Glomerular endothelial cell (primary cell): ENCODE results near the gene APCDD1L. TPM values are rescaled to one million over a fixed set of nuclear protein-coding genes. Genes with fewer than 3 reads are reported as not detected.
"Not testable (repeated sequence)": the region's sequence is repeated elsewhere in the genome, so short reads cannot be mapped to it uniquely, and the experiment has no call there.

Experiments used
- DNase-seq: peaks from one replicate; pipeline ENCODE4 v3.0.0-alpha.2; 2011; ENCODE audit warnings: low read depth, low spot score; ENCODE audit errors: extremely low read depth
- total RNA-seq: library from RNA; depleted of rRNA; stranded (reverse); fragments of >200 nt; gene quantifications from 2 replicates; pipeline ENCODE4 v1.2.3, GENCODE V29; 2015

The APCDD1L gene
- total RNA-seq, 1 donor from 2014 or later: 4.2 TPM

DNA sequence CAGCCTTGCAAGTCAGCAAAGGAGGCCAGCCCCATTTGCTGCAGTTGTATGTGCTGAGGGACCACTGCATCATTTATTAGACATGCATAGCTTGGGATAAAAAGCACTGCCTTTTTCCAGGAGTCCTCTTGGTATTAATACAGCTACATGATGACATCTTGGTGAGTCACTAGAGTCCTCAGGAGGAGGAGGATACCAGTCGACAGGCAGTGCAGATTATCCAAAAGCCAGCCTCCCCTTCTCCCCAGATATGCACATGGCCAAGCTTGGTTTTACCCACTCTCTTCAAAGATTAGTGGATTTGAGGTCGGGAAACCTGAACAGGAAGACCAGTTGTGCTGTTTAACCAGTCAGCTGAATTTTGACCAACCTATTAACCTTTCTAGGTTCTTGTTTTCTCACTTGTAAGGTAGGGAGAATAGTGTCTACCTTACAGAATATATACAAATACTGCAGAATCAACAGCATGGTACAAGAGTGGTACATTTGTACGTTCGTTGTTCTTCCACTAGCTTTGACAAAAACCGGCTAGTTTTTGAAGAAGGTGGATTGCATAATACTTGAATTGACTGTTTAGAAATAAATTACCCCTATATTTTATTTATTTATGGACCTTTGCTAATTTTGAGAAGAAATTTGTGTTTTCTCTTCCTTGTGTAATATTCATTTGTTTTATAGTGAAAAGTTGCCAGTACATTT, 94.3 kb downstream of the APCDD1L start:
- no peak for DNase-seq

DNA sequence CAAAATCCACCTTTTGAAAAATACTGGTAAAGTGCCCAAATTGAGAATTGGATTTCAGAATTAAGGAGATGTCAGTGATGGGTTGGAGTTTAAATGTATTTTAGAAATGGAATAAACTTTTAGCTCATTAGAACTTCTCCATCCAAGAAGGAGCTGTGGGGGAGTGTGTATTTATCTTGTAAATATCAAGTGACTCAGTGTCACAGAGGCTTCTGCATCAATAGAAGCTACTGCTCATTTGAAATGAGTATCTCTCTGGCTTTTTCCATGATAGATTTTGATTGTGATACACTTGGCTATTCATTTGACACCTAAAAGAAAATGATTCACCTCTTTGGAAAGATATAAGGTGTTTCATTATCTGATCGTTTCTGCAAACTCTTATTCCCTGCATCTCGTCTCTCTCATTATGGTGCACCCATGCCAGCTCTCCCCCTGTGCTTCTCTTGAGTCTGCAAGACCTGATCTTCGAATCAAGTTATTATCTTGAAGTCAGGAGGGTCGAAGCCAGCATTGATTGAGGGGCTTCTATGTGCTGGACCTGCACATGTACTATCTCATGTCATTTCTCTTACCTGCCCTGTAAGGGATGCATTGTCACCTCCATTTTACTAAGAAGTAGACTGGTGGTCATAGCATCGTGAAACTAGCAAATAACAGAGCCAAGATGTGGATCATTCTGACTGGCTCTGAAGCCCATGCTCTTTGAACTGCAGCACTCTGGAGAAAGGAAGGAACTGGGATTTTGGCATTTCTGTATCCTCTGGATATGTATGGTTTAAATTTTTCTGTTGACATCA, 96.0 kb downstream of the APCDD1L start:
- no peak for DNase-seq

DNA sequence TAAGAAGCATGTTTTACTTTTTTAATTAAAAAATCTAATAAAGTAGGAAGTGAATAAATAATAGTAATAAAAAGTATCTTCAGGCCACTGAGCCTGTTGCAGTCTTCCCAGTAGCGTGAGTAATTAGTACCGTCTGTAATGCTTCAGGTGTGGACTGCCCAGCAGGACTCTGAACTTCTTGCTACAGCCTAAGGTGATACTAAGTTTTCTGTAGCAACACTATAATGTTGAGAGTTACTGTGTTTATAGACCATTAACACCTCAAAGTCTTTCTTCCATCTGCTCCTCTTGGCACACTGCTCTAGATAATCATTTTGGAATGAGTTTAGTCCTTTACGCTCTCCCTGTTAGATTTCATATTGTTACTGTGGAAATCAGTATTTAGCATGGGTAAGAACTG, 97.8 kb downstream of the APCDD1L start:
- no peak for DNase-seq

DNA sequence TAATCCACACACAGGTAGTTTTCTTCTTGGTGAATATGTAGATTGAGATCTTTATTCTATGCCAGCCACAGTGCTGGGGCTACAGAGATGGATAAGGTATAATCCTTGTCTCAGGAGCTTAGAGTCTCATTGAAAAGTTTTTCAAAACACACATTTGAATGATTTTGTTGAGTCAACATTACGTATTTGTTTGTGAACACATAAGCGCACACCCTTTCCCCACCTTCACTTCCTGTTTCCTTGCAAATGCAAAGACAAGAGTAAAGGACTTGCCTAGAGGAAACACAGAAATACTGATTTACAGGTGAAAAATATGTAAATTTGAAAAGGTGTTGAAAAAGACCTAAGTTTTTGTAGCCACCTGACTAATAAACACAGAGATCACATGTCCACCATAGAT, 98.4 kb downstream of the APCDD1L start:
- DNase-seq: no peak

DNA sequence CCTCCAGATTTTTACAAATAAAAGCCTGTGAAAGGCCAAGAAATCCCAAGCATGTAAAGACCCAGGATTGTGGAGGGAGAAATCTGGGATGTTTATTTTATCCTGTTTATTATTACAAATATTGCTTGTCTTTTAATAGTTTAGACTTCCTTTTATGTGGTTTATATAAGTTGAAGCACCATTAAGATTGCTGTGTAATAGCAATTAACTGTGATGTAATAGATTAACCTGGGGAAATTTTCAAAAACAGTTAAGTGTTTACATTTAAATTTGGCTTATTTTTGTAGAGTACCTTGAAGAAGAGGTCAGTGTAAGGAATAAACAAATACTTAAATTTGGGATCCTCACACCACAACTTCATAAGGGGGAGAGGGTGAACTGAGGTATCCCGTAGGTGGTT, 99.1 kb downstream of the APCDD1L start:
- no peak for DNase-seq

DNA sequence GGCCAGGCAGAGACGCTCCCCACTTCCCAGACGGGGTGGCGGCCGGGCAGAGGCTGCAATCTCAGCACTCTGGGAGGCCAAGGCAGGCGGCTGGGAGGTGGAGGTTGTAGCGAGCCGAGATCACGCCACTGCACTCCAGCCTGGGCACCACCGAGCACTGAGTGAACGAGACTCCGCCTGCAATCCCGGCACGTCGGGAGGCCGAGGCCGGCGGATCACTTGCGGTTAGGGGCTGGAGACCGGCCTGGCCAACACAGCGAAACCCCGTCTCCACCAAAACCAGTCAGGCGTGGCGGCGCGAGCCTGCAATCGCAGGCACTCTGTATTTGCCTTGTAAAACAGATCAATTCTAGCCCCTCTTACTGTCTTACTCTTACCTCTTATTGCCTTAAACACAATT, 100.4 kb downstream of the APCDD1L start:
- DNase-seq: not testable (repeated sequence)

DNA sequence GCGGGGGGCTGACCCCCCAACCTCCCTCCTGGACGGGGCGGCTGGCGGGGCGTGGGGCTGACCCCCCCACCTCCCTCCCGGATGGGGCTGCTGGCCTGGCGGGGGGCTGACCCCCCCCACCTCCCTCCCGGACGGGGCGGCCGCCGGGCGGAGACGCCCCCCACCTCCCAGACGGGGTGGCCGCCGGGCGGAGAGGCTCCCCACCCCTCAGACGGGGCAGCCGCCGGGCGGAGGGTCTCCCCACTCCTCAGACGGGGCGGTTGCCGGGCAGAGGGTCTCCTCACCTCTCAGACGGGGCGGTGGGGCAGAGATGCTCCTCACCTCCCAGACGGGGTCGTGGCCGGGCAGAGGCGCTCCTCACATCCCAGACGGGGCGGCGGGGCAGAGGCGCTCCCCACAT, 101.0 kb downstream of the APCDD1L start:
- not testable (repeated sequence) for DNase-seq

Other genes starting within 250 kb of the APCDD1L start
- 21.0 and 21.8 TPM in 2 replicates for gene RAB22A, start 205.7 kb downstream of the APCDD1L start, total RNA-seq
- gene VAPB, start 126.2 kb downstream of the APCDD1L start, total RNA-seq: 10.1 and 17.6 TPM in 2 replicates
- gene STX16, start 135.9 kb upstream of the APCDD1L start, total RNA-seq: 27.7 and 47.1 TPM in 2 replicates
- gene NPEPL1, start 177.4 kb upstream of the APCDD1L start, total RNA-seq: 30.5 and 36.9 TPM in 2 replicates